Suprapubic skin (tissue), 4 donors: Measurements from ENCODE around the gene TRAPPC3.

ENCODE experiments used
- POLR2A ChIP-seq, 2 donors: fragments of 450-650 bp; IDR thresholded peaks; one replicate each; pipeline ENCODE4 v1.6.1; 2017; ENCODE audit warnings: antibody characterized with exemption in 2 of 2, mild to moderate bottlenecking in 2 of 2, moderate library complexity in 2 of 2
- POLR2AphosphoS5 ChIP-seq, 3 donors: sonication (generic); formaldehyde crosslinking; IDR thresholded peaks; one replicate each; pipeline ENCODE4 v1.6.1; 2017; ENCODE audit warnings: antibody characterized with exemption in 3 of 3
- TF ChIP-seq, protein P1 (sequence below), 2 donors: fragments of 200-600 bp in 1 of 2; fragments of 450-650 bp in 1 of 2; sonication (generic) in 1 of 2; IDR thresholded peaks; one replicate each; pipeline ENCODE4 v1.5.1; 2016 to 2019; ENCODE audit warnings: antibody characterized with exemption in 2 of 2, mild to moderate bottlenecking in 1 of 2, moderate library complexity in 1 of 2

DNA sequence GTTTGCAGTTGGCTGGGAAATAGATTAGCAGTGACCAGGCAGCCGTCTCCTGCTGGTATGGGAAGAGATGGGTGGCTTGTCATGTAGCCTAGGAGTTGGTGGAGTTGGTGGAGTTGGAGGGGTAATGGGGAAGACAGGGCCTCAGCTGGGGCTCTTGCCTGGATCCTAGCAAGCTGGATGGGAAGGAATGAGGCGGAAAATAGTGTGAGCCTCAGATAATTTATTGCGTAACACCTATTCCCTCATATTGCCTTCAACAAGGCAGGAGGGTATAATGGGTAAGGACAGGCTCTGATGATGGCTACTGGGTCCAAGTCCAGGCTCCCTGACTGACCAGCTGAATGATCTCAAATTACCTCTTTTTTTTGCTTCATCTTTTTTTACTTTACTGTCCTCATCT lies 19.2 kb upstream of the TRAPPC3 start:
- TF ChIP-seq, protein P1, sequence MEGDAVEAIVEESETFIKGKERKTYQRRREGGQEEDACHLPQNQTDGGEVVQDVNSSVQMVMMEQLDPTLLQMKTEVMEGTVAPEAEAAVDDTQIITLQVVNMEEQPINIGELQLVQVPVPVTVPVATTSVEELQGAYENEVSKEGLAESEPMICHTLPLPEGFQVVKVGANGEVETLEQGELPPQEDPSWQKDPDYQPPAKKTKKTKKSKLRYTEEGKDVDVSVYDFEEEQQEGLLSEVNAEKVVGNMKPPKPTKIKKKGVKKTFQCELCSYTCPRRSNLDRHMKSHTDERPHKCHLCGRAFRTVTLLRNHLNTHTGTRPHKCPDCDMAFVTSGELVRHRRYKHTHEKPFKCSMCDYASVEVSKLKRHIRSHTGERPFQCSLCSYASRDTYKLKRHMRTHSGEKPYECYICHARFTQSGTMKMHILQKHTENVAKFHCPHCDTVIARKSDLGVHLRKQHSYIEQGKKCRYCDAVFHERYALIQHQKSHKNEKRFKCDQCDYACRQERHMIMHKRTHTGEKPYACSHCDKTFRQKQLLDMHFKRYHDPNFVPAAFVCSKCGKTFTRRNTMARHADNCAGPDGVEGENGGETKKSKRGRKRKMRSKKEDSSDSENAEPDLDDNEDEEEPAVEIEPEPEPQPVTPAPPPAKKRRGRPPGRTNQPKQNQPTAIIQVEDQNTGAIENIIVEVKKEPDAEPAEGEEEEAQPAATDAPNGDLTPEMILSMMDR (IDR thresholded peaks at IDR 0.05), result no peak
- no peak for TF ChIP-seq POLR2A (IDR thresholded peaks at IDR 0.05)
- no peak for TF ChIP-seq POLR2AphosphoS5 (IDR thresholded peaks at IDR 0.05)
